HG02759 (cell line): ENCODE measurements around the gene C5orf58.
"Not testable (repeated sequence)": the region's sequence is repeated elsewhere in the genome, so short reads cannot be mapped to it uniquely, and the experiment has no call there.

Experiments used
- ATAC-seq: cut with Tn5 transposase; IDR thresholded peaks from one replicate; pipeline ENCODE4 v1.9.1; 2021; ENCODE audit warnings: mild to moderate bottlenecking, moderate library complexity; ENCODE audit not compliant: unreplicated experiment

C5orf58 gene

DNA sequence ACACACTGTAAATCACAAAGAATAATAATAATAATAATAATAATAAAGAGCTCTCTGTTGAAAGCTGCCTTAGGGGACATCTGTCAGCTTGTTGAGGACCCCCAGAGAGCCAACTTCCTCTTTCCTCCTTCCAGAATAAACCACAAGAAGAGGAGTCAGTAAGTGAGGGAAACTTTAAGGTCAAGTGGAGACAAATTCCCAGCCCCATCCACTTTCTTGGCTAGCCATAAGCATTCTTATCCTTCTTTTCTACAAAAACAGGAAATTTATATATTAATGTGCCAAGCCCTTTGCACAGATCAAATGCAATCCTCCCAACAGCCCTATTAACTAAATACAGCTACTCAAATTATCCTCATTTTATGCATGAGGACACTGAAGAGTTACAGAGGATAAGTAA, 9.4 kb upstream of the C5orf58 start:
- ATAC-seq = no peak

DNA sequence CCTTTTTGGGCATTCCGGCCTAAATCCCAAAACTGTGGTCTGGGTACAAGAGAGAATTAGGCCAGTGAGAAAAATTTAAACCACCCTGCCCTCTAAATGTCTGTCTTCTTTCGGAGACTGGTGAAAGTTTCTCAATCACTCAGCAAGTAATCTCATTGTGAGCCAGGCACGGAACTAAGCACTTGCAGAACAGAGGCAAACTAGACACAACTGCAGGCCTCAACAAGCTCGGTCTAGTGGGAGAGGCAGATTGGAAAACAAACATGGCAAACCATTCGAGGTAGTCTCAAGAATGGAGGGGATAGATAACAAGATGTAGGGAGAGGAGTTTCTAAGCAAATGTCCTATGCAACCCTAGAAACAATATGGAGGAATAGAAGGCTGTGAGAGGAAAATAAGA, 8.9 kb upstream of the C5orf58 start:
- no peak for ATAC-seq

DNA sequence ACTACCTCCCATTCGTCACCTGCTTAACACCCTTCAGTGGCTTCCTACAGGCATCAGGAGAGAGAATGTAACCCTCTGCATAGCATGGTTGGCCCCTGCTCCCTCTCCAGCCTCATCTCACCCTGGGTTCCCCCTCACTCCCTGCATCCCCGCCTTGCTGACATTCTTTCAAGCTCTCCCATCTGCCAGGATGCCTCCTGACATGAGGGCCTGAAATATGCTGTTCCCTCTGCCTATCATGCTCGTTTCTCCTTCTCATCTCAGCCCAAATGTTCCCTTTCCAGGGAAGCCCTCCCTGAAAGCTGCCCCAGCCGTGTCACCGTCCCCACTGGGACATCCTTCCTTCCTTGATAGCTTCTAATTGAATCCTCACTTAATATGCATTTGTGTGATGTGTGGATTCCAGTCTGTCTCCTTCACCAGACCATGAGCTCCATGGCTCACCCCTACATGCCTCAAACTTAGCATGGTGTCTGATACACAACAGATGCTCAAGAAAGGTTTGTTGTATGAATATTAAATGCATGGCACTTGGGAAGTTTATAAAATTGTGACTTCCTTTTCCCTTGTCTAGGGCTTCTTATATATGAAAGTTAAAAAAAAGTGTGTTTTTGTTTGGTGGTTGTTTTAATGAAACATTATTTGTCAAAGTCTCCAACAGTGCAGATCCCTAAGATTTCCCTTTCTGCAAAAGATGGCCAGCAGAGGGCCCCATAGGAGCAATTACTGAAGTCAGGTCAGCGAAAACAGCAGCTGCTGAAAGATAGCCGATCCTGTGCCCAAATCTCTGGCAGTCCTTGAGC, 7.3 kb upstream of the C5orf58 start:
- ATAC-seq = no peak

DNA sequence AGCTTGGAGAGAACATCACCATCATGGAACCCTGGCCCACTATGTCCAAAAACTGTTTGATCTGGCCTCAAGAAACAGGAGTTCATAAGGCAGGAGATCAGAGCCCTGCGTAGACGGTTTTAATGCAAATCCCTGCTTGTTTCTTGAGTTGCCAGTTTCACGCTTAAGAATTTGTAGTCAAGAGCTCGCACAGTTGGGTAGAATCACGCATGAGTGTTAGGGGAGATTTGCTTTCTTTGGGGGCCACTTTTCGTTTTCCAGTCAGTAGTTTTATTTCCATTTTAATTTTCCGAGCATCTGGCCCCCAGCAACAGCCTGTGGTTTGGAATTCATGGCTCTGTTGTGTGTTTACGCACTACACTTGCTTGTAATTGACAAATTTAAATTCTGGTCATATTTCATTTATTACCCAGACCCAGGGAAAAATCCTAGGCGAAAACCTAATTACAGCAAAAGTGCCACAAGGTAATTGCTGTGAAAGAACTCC, 6.6 kb upstream of the C5orf58 start:
- no peak for ATAC-seq

DNA sequence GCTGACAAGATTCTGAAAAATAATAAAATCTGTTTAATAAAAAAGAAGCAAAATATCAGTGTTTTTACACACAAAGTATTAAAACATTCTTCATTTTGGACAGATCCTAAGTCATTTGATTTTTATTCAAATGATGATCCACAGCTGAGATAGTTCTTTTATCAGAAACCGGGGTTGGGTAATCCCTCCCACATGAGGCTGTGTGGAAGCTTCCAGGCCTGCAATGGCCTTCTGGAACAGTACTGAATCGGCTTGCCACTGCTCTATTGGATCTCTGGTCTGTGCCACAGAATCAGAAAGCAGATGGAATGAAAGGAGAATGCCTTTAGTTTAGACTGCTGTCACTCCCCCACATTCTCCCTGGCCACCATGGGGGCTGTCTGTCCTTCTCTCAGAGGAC, 6.1 kb upstream of the C5orf58 start:
- ATAC-seq = no peak

DNA sequence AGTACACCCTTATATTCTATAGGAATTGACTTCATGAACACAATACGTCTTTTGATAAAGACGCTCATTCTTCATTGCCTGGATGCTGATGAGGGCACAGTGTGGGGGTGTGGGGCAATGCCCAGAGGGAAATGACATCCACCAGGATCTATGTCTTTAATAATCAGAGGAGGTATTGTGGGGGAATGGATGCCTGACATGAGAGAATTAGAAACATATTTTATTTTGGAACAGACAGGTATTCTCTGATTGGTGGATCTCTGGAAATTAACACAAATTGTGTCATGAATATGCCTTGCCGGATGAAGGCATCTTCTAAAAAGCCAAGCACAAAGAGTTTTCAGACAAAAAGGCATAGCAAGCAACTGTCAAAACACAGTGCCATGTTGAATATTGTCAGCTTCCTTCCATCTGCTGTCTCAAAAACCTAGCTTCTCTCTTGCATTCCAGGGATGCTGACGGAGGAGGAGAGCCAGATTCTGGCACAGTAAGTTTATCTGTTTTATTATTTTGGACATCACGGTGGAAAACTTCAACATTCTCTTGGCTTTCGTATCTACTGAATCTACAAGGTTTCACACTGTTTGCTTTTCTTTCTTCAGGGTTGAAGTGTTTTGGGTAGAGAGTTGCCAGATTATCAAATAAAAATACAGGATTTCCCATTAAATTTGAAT, 3.9 kb upstream of the C5orf58 start:
- no peak for ATAC-seq

DNA sequence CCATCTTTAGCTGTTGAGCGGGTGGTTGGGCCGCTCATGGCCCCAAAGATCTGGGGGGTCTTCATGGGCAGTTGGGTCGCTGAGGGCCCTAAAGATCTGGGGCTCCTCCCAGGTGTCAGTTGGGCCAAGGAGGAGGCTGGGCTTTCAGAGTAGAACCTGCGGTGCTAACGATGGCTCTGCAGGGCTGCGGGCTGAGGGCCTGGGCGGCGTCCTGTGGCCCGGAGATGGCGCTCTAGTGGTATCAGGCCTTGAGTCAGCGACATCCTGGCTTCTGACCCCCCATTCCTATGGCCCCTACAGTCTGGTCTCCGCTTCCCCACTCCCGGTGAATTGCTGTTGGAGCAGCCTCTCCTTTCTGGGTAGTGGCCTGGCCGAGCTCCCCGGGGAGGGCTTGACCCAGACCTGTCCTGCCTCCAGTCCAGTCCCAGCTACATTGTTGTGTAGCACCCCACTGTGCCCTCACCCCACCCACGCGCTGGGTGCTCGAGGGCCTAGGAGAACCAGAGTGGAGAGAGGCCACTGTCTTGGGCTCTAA, 640 bp downstream of the C5orf58 start:
- ATAC-seq = no peak

DNA sequence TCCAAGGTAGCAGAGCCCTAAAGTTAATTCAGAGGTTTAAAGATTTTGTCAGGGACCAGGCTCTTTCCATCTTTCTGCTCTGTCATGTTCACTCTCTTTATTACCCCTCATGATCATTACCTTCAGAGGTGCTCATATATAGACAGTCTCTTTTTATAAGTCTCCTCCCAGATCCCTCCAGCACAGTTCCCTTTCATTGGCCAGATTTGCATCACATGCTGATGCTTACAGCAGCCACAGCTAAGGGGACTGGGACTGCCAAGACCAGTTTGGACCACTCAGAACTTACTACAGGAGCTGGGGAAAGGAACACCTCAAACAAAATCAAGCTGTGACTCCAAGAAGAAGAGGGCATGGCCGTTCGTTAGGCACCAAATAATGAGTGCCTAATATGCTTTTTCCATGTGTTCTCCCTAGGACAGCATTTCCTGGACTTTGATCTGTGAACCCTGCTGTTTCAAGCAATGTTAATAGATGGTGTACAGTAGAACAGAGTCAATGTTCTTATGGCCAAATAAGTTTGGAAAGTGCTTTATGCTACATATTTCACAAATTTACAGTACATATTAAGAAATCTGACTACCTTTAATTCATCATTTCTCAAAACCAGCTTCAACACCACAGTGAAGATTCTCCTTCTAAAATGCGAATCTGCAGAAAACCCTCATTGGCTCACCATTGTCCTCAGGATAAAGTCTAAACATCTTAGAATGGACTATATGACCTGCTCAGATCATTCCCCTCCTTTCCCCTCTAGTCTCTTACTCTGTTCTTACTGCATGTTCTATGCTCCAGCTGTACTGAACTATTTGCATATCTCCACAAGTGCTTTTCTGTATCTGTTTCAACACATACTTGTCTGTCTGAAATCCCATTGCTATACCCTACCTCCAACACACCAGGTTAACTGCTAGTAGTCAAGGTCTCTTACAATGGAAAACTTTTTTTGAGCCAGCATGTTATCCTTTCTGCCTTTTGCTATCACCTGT, 3.4 kb downstream of the C5orf58 start:
- no peak for ATAC-seq

DNA sequence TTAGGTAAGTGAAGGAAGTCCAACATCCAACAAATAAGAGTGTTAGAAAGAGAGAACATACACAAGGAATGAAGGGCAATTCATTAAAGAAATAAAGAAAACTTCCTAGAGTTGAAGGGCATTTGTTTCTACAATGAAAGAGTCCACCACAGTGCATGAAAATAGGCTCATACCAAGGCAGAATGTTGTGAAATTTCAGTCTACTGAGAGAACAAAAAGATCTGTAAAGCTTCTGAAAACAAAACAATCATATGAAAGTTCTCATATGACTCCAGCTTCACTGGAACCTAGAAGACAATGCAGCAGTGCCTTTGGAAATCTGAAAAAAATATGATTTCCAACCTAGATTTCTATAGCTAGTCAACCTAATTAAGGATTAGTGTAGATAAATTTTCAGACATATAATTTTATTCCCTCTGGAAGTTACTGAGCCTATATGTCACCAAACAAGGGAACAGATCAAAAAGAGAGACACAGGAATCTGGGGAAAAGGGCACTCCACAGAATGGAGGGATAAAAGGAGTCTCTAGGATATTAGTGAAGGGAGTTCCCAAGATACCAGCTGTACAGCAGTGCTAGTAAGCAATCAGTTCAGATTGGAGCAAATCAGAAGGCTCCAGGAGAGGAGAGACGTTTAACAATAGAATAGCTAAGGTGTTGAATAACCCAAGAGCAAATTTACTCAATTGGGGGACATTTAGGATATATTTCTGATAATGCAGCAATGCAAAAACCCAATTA, 5.8 kb downstream of the C5orf58 start:
- ATAC-seq = no peak

DNA sequence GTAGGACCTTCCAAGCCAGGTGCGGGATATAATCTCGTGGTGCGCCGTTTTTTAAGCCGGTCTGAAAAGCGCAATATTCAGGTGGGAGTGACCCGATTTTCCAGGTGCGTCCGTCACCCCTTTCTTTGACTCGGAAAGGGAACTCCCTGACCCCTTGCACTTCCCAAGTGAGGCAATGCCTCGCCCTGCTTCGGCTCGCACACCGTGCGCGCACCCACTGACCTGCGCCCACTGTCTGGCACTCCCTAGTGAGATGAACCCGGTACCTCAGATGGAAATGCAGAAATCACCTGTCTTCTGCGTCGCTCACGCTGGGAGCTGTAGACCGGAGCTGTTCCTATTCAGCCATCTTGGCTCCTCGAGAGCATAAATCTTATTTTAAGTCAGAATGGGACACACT, 12.7 kb downstream of the C5orf58 start:
- ATAC-seq = not testable (repeated sequence)

DNA sequence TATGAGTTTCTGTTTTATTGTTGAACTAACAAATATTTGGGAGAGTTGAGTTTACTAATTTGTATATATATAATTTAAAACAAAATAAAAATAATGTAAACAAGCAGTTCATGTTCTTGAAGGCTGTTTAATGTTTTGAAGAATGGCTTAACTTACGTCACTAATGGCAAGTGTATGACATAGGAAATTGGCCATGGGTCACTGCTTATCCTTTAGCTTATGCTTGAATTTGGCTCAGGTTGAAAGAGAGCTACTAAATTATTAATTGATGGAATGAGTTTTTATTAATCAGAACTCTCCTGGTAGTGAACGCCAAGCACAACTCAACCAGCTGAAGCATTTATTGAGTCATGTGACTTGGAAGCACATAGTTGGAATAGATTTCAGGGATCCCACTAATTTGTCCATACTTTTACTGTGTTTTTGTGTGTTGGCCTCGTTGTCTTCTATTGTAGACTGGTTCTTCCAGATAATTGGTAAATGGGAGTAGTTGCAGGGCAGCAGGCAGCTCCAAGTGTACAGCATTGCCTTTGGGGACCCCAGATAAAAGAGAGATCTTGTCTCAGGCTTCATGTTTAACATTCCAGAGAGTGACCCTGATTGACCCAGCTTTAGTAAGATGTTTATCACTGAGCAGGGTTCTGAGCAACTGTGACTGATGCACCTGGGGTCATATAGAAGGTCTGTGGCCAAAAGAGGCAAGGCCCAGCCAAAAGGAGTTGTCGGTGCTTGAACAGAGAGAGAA, 13.5 kb downstream of the C5orf58 start:
- no peak for ATAC-seq

DNA sequence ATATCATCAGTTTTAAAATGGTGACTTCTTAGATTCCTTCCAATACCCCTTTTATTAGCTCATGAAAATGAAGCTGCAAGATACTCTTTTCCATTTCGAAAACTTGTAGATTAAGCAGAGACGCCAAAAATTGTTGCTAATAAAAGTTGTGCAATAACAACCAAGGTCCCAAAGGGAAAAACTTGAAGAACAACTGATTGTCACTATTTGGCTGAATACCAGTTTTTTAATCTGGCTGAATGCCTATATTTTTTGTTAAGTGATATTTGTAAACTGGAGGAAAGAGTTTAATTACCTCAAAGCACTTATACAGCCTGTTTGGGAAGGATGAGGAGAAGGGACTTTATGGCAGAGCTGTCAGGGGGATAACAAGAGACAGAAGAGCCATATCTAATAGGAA, 14.6 kb downstream of the C5orf58 start:
- no peak for ATAC-seq

DNA sequence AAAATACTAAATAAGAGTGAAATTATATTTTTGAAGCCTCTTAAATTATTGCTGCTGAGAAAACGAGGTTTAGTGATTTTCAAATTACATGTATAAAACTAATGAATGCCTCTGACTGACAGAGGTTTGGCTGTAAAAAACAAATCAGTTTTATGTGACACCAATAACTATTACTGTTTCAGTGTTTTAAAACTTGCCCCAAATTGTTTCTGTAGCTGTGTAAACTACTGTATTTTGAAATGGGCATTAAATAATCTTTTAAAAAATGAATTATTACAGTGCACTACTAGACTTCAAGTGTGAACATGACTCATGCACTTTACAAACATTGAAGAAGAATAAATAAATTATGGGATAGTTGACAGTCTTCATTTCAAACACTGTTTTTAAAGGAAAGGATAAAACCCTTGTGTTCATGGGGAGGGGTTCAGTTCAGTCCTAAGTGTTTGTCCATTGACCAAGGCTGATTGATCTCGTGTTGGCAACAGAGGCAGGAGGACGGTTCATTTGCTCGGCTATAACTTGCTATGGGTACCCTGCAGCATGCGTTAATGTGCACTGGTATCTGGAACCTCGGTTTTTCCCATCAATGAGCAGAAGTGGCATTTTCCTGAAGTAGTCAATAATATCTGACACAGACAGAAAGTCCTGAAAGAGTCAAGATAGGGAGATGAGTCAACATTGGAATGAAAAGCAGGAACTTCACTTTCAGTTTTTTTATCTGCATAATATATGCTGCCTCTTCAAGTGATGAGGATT, 15.6 kb downstream of the C5orf58 start:
- no peak for ATAC-seq

DNA sequence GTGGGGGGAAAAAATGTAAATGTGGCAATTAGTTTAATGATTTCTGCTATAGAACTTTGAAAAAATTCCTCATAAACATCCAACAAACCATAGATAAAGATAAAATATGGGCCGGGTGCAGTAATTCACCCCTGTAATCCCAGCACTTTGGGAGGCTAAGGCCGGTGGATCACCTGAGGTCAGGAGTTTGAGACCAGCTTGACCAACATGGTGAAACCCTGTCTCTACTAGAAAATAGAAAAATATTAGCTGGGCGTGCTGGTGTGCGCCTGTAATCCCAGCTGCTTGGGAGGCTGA, 16.1 kb downstream of the C5orf58 start:
- not testable (repeated sequence) for ATAC-seq

DNA sequence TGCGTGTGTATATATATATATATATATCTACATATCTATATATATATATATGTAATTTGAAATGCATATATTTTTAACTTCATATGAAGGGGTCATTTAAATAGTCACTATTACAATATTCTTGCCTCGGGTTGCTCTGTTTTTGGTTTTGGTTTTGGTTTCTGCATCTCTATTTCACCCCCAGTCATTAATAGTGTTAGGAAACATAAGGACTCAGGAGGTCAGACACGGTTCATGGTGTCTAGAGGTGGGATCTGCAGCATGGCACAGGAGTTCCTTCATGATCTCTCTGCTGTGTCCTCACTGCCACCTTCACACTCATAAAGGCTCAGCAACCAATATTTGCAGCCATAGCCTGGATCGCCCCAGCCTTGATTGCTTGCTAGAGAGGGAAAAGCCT, 16.6 kb downstream of the C5orf58 start:
- no peak for ATAC-seq

DNA sequence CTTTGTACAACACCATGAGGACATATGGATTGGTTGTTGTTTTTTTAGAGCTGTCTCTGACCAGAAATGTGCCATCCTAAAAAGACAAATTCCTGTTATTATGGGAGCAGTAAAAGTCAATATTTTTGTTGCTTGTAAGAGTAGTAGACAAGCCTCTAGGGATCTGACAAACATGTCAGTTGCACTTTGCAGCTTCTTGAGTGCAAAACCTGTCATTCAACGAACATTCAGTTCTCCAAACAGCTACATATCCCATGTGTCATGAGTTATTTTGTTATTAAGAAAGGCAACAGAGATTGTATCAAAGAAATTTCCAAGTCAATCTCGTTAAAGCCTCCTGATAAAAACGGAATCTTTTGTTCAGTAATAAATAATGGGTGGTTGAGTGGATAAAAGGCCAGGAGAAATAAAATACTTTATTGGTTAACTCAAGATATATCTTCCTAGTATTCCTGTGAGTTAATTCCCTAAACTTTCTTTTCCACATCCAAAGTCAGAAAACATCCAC, 18.1 kb downstream of the C5orf58 start:
- ATAC-seq = no peak

DNA sequence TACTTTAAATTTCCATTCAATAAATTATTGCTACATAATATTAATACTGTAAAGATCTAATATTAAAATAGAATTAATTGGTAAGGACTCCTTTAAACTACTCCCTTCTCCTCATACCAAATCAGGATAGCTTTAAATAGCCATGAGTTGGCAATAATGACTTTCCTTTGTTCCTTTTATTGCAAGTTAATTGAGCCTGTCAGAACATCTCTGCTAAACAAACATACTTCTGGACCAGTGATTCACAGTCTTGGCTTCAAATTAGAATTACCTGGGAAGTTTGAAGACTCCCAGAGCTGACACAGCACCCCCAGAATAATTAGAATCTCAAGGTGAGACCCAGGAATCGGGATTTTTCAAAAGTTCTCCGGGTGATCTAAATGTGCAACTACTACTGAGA, 18.7 kb downstream of the C5orf58 start:
- no peak for ATAC-seq

DNA sequence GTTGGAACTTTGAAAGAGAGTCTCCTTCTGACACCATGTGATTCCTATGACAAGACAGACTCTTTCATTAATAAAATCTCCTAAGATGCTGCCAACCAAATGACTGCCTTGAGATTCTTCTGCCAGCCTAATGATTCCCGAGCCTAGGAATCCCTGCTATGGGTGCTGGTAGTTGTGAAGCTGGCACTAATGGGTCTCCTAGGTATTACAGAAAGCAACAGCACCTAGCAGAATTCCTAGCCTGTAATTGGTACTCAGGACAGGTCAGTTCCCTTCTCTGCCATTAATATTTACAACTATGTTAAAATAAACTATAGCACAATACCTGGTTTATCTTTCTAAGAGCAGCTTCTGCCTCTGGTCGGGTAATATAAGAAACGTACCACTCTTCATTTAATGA, 19.3 kb downstream of the C5orf58 start:
- no peak for ATAC-seq
